Mucosa of stomach (tissue), 1 donor: ENCODE results near the gene NTPCR.
"Not testable (repeated sequence)": the region's sequence is repeated elsewhere in the genome, so short reads cannot be mapped to it uniquely, and the experiment has no call there.

Experiments
- H3K27me3 ChIP-seq: one replicate; pipeline ENCODE4 v1.7.0; 2013; ENCODE audit warnings: mild to moderate bottlenecking, low read length; ENCODE audit not compliant: control insufficient read depth, insufficient read depth
- H3K36me3 ChIP-seq: one replicate; pipeline ENCODE4 v1.7.0; 2013; ENCODE audit warnings: low read length; ENCODE audit not compliant: control insufficient read depth, insufficient read depth
- H3K4me1 ChIP-seq: one replicate; pipeline ENCODE4 v1.7.0; 2013; ENCODE audit warnings: mild to moderate bottlenecking, low read length; ENCODE audit not compliant: control insufficient read depth, insufficient read depth
- H3K4me3 ChIP-seq: one replicate; pipeline ENCODE4 v1.7.0; 2013; ENCODE audit warnings: low read length
- H3K9ac ChIP-seq: one replicate; pipeline ENCODE4 v1.7.0; 2013; ENCODE audit warnings: mild to moderate bottlenecking, low read length, moderate library complexity
- H3K9me3 ChIP-seq: one replicate; pipeline ENCODE4 v1.7.0; 2013; ENCODE audit warnings: mild to moderate bottlenecking, low read length, moderate library complexity; ENCODE audit not compliant: control insufficient read depth
- donor health status: Pancreatic carcinoma.

The NTPCR gene

DNA sequence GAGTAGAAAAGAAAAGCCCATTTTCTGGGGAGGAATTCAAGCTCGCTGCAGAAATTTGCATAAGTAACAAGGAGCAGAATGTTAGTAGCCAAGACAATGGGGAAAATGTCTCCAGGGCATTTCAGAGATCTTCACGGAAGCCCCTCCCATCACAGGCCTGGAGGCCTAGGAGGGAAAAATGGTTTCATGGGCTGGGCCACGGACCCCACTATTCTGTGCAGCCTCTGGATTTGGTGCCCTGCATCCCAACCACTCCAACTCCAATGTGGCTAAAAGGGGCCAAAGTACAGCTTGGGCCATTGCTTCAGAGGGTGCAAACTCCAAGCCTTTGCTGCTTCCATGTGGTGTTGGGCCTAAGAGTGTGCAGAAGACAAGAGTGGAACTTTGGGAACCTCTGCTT, 43.1 kb downstream of the NTPCR start:
- no peak overlapping the region for H3K9ac ChIP-seq
- H3K27me3 ChIP-seq: no peaks in the 10 kb centered on the region
- H3K4me3 ChIP-seq: no peak overlapping the region
- no peaks in the 10 kb centered on the region for H3K36me3 ChIP-seq
- peaks cover 5% of the 10 kb centered on the region for H3K9me3 ChIP-seq
- no peaks in the 10 kb centered on the region for H3K4me1 ChIP-seq

DNA sequence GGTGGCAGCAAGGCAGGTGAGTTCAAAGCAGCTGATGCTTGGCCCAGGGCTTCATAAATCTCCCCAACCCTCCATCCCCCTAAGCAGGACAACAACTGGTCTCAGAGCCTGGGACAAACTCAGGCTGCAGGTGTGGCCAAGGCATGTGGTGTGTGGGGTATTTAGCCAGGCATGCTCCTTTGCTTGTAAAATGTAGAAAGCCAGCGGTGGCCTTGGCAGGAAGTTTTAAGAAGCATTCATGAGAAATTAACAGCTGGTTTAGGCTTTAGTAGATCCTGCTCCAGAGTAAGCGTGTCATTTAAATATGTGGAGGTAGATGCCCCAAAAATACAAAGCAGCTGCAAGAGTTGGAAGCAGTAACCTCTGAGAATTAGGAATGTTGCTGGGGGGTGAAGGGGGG, 44.8 kb downstream of the NTPCR start:
- H3K9ac ChIP-seq: no peak overlapping the region
- H3K27me3 ChIP-seq: no peaks in the 10 kb centered on the region
- no peaks in the 10 kb centered on the region for H3K36me3 ChIP-seq
- no peaks in the 10 kb centered on the region for H3K4me1 ChIP-seq
- peaks cover 5% of the 10 kb centered on the region for H3K9me3 ChIP-seq
- H3K4me3 ChIP-seq: no peak overlapping the region

DNA sequence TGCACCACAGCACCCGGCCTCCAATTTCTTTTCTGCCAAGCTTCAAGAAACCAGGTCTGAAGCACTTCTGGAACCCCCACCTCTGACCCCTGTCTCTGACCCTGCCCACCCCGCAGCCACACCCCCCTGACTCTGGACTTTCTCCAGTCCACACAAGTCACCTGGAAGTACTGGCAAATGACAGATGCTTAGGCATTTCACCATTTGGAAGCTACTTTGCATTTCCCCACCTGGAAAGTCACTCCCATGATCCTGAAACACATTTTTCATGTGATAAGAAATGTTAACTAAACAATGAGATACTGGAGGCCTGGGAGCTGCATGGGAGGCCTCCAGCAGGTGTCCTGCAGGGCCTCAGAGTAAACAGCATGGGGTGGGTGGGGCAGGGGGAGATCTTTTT, 45.7 kb downstream of the NTPCR start:
- Histone ChIP-seq H3K27me3 (no peaks in the 10 kb centered on the region), H3K36me3 (no peaks in the 10 kb centered on the region), H3K4me1 (no peaks in the 10 kb centered on the region), H3K4me3 (no peak overlapping the region), H3K9me3 (peaks cover 5% of the 10 kb centered on the region), H3K9ac (no peak overlapping the region)

DNA sequence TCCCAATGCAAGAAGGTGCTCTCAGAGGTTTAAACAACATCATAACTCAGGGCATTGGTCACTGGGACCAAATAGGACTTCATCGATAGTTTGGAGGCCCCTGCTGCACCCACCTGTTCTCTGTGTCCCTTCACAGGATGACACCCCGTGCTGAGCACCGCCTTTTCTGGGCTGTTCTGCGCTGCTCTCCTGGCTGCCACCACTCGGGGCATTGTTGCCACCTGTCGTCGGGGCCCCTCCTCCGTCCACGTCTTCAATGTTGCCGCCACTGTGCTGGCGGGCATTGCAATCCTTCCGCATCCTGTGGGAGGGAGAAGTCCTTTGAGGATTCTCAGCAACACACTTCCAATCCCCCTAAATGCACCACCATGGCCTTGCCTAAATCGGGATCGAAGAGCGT, 47.7 kb downstream of the NTPCR start:
- H3K9me3 ChIP-seq: peaks cover 5% of the 10 kb centered on the region
- H3K36me3 ChIP-seq: no peaks in the 10 kb centered on the region
- H3K4me1 ChIP-seq: no peaks in the 10 kb centered on the region
- no peaks in the 10 kb centered on the region for H3K27me3 ChIP-seq
- no peak overlapping the region for H3K4me3 ChIP-seq
- H3K9ac ChIP-seq: no peak overlapping the region

DNA sequence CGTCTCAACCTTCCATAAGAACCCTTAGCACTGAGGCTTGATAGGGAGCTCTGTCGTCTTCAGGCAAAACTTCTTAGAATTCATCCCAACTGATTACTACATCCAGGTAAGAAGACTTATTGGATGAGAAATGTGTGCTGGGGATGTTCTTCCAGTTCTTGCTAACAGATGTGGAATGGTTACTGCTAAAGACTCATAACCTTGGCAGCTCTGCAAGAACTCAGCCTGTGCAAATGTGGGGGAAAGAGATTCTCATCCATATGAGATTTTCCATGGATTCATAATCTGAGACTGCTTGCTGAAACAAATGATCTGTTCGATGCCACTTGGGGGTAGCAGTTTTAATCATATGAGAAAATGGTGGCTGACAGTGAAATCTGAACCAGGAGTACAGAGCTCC, 48.2 kb downstream of the NTPCR start:
- H3K27me3 ChIP-seq: no peaks in the 10 kb centered on the region
- no peaks in the 10 kb centered on the region for H3K36me3 ChIP-seq
- H3K4me3 ChIP-seq: no peak overlapping the region
- no peak overlapping the region for H3K9ac ChIP-seq
- H3K9me3 ChIP-seq: peaks cover 2% of the 10 kb centered on the region
- H3K4me1 ChIP-seq: no peaks in the 10 kb centered on the region

DNA sequence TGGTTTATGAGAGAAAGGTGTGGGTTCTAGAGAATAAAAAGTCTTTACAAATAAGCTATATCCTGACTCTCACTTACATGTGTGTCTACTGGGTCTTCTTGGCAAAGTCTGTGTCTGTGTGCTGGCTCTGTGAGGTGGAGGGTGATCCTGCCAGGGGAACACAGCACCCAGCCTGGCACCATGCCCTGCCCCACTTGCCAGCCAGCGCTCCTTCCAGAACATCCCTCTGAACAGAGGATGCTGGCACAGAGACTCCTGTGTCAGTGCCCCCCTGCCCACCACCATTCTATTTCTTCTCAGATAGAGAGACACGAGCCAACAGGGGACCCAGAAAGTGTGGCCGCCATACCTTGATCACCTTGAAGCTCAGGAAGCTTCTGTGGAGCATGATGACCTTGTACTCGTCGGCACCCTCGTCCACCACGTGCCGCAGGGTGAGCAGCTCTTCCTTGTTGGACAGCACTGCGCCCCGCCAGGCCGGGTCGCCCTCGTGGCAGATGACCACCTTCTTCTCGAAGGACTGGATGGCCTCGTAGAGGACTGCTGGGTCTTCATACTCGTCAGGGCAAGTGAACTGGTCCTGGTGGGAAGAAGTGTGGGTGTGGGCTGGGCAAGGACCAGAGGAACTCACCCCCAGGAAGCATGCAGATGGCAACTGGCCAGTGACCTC, 49.7 kb downstream of the NTPCR start:
- Histone ChIP-seq H3K4me3 (no peak overlapping the region), H3K9ac (no peak overlapping the region), H3K4me1 (no peaks in the 10 kb centered on the region), H3K9me3 (no peaks in the 10 kb centered on the region), H3K36me3 (no peaks in the 10 kb centered on the region), H3K27me3 (no peaks in the 10 kb centered on the region)

DNA sequence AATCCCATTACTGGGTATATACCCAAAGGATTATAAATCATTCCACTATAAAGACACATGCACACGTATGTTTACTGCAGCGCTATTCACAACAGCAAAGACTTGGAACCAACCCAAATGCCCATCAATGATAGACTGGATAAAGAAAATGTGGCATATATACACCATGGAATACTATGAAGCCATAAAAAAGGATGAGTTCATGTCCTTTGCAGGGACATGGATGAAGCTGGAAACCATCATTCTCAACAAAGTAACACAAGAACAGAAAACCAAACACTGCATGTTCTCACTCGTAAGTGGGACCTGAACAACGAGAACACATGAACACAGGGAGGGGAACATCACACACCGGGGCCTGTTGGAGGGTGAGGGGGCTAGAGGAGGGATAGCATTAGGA, 53.2 kb downstream of the NTPCR start:
- not testable (repeated sequence) for H3K9ac ChIP-seq

DNA sequence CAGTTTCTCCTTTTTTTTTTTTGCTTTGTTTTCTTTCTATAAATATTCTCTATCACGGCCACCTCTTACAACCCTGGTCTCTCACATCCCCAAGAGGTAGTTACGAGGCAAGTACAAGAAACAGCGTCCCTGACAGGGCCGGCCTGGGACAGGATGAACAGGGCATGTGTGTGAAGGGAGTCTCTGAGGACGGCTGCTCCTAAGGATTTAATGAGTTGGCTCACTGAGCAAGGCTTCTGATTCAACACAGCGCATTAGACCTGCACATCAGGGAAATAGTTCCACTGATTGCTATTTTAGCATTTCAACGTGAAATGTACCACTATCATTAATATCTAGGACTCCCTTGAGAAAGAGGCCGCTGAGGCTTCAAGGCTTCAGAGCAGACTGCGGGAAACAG, 54.0 kb downstream of the NTPCR start:
- no peaks in the 10 kb centered on the region for H3K9me3 ChIP-seq
- H3K36me3 ChIP-seq: no peaks in the 10 kb centered on the region
- H3K4me3 ChIP-seq: no peak overlapping the region
- no peaks in the 10 kb centered on the region for H3K4me1 ChIP-seq
- H3K27me3 ChIP-seq: no peaks in the 10 kb centered on the region
- H3K9ac ChIP-seq: no peak overlapping the region

More for the DNA sequence above, 53.2 kb downstream of the NTPCR start:
- not testable (repeated sequence) for H3K9me3 ChIP-seq, H3K4me3 ChIP-seq, H3K4me1 ChIP-seq, H3K36me3 ChIP-seq, H3K27me3 ChIP-seq

DNA sequence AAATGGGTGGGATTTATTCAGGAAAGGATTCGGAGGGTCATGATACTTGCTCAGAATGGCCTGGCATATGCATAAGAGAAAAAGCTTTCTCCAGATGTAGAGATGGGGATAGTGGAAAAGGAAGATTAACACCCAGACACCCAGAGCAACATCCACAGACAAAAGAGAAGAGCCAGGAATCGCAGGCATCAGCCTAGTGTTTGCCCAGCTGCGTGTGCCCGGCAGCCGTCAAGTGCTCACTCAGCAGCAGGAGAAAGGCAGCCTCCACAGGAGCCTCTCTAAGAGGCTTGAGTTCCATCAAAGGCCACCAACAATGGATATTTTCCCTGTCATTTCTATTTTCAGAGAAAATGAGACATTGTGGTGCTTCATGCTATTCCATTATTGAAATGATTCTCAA, 54.7 kb downstream of the NTPCR start:
- H3K27me3 ChIP-seq: no peaks in the 10 kb centered on the region
- H3K36me3 ChIP-seq: no peaks in the 10 kb centered on the region
- no peaks in the 10 kb centered on the region for H3K4me1 ChIP-seq
- H3K9me3 ChIP-seq: no peaks in the 10 kb centered on the region
- no peak overlapping the region for H3K9ac ChIP-seq
- H3K4me3 ChIP-seq: no peak overlapping the region

DNA sequence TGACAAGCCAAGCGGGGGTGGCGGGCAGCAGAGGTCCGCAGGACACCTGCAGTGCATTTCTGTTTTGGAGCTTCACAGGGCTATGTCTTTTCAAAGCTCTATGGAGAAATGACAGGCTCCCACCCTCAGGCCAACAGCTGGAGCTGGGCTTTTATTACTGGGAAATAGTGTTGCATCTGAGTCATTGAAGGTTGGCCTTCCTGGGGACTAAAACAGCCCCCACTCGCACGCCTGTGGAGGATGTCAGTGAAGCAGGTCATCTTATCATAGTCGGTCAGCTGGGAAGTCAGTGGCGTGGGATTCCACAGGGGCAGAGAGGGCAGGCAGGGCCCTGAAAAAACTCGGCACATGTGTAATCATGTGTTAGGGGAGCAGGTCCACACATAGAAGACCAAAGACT, 55.3 kb downstream of the NTPCR start:
- no peaks in the 10 kb centered on the region for H3K36me3 ChIP-seq

DNA sequence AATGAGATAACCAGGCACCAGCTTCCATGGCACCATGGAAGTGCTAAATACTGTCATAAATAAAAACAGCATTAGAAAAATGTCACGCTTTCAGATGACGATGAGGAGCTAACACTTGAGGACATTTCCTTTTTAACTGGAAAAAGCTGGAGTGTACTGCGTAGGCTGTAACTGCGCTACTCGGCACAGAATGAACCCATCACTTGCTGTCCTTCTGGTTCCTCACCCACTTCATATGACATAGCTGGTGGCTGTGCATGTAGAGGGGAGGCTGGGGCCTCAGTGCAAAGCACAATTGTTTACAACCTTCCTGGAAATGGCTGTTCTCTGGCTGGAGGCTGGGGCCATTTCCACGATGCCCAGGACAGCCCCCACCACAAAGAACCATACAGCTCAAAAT, 55.7 kb downstream of the NTPCR start:
- Histone ChIP-seq H3K4me1 (no peaks in the 10 kb centered on the region), H3K27me3 (no peaks in the 10 kb centered on the region), H3K9me3 (no peaks in the 10 kb centered on the region), H3K9ac (no peak overlapping the region), H3K36me3 (no peaks in the 10 kb centered on the region), H3K4me3 (no peak overlapping the region)

More for the DNA sequence above, 55.3 kb downstream of the NTPCR start:
- H3K4me1 ChIP-seq: no peaks in the 10 kb centered on the region
- no peak overlapping the region for H3K4me3 ChIP-seq
- H3K9ac ChIP-seq: no peak overlapping the region
- H3K9me3 ChIP-seq: no peaks in the 10 kb centered on the region
- no peaks in the 10 kb centered on the region for H3K27me3 ChIP-seq

DNA sequence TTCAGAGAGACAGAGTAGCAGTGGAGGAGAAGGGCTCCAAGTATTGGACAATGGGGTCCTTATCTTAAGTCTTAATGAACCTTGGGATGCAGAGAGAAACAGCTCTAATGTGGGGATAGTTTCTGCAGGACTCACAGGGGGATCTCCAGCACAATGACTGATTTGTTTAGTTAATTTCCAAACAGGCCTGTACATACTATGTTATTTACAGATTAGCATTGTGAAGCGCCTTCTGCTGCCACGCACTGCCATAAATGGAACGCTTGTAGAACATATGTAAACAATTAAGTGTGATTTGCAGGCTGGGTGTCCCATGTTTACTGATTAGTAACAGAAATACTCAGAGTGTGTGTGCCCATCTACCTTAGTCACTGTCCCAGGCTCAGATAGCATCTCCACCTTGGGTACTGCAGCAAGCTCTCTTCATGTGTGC, 56.1 kb downstream of the NTPCR start:
- H3K4me1 ChIP-seq: no peaks in the 10 kb centered on the region
- no peaks in the 10 kb centered on the region for H3K27me3 ChIP-seq
- no peaks in the 10 kb centered on the region for H3K9me3 ChIP-seq
- H3K9ac ChIP-seq: no peak overlapping the region
- H3K36me3 ChIP-seq: no peaks in the 10 kb centered on the region
- no peak overlapping the region for H3K4me3 ChIP-seq

DNA sequence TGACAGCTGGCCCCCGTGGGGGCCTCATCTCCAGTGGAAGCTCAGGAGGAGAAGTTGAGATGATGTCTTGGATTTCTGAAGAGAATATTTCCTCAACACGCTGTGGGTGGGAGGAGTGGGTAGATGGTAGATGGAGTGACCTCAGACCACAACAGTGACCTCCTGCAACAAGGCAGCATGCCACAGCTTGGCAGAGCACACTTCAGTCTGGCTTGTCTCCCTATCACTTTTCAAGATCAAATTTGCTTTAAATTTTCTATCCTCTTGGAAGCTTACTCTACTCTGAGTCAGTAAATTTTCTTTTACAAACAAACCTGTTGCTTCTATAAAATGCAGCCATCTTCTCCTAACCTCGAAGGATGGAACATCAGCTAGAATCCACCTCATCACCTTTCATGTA, 59.7 kb downstream of the NTPCR start:
- Histone ChIP-seq H3K9ac (no peak overlapping the region), H3K27me3 (no peaks in the 10 kb centered on the region), H3K9me3 (no peaks in the 10 kb centered on the region), H3K4me1 (no peaks in the 10 kb centered on the region), H3K36me3 (no peaks in the 10 kb centered on the region), H3K4me3 (no peak overlapping the region)
